ENCODE measurements around the gene MOGAT3. TPM values are rescaled to one million over a fixed set of nuclear protein-coding genes. Genes with fewer than 3 reads are reported as not detected.

The MOGAT3 gene
- polyA plus RNA-seq, 3 donors from 2014 or later = not detected

Other genes with a start within 250 kb of the MOGAT3 start
- under 1 TPM in 1 of 3 donors, not detected in 2; 0.96 TPM for gene MUC12, start 231.5 kb downstream of the MOGAT3 start, polyA plus RNA-seq
- gene MUC17, start 181.0 kb downstream of the MOGAT3 start, polyA plus RNA-seq = not detected
- 10 to 100 TPM in 1 of 3 donors, 1 to 10 TPM in 2; 1.5 to 20.6 (median 2.7) TPM for gene TRIM56, start 115.6 kb downstream of the MOGAT3 start, polyA plus RNA-seq
- gene SERPINE1, start 73.9 kb downstream of the MOGAT3 start, polyA plus RNA-seq = 1 to 10 TPM in 2 of 3 donors, not detected in 1; 1.4 to 1.5 TPM
- 1 to 10 TPM; 3.3 to 6.0 (median 3.6) TPM for gene AP1S1, start 46.6 kb downstream of the MOGAT3 start, polyA plus RNA-seq
- not detected for gene VGF, start 35.5 kb downstream of the MOGAT3 start, polyA plus RNA-seq
- gene NAT16, start 20.7 kb downstream of the MOGAT3 start, polyA plus RNA-seq = not detected
- 10 to 100 TPM; 19.6 to 28.6 (median 26.6) TPM for gene PLOD3, start 16.5 kb upstream of the MOGAT3 start, polyA plus RNA-seq
- 100 to 1,000 TPM in 2 of 3 donors, 10 to 100 TPM in 1; 88.2 to 135 (median 116) TPM for gene ZNHIT1, start 17.1 kb upstream of the MOGAT3 start, polyA plus RNA-seq
- gene CLDN15, start 36.8 kb upstream of the MOGAT3 start, polyA plus RNA-seq = 1 to 10 TPM in 1 of 3 donors, under 1 TPM in 1, not detected in 1; 0.32 to 1.4 TPM
- gene FIS1, start 44.0 kb upstream of the MOGAT3 start, polyA plus RNA-seq = 100 to 1,000 TPM; 224 to 384 (median 327) TPM
- 1 to 10 TPM; 6.0 to 9.9 (median 6.2) TPM for gene IFT22, start 120.8 kb upstream of the MOGAT3 start, polyA plus RNA-seq
- not detected for gene COL26A1, start 161.8 kb upstream of the MOGAT3 start, polyA plus RNA-seq